Activated T-helper 17 cell treated with anti-CD3 and anti-CD28 coated beads, Interleukin-2, amount 50 U/mL, for 72 hours (primary cell): ENCODE measurements around the gene PSAP. TPM values are rescaled to one million over a fixed set of nuclear protein-coding genes. Genes with fewer than 3 reads are reported as not detected.

Experiments
- total RNA-seq, 2 donors: library from RNA; stranded (reverse); gene quantifications; one replicate each; pipeline ENCODE4 v1.2.3, GENCODE V29; 2022

Gene PSAP
- total RNA-seq, 2 donors from 2014 or later, result 121 to 153 TPM

Other genes starting within 250 kb of the PSAP start
- 1 to 10 TPM in 1 of 2 donors, under 1 TPM in 1; 0.04 to 1.0 TPM for gene C10orf105, start 131.5 kb downstream of the PSAP start, total RNA-seq
- gene VSIR, start 77.7 kb downstream of the PSAP start, total RNA-seq, result 100 to 1,000 TPM in 1 of 2 donors, 10 to 100 TPM in 1; 27.9 to 125 TPM
- under 1 TPM in 1 of 2 donors, not detected in 1; 0.19 TPM for gene CHST3, start 113.1 kb upstream of the PSAP start, total RNA-seq
- gene SPOCK2, start 237.3 kb upstream of the PSAP start, total RNA-seq, result 100 to 1,000 TPM; 161 to 191 TPM